ENCODE results near the gene INPP4B.

The INPP4B gene

GRCh38 chr4:142361981-142362380 is 484.1 kb downstream of the INPP4B start:
- TF ChIP-seq CTCF (IDR thresholded peaks at IDR 0.05; ENCODE audit: borderline replicate concordance, insufficient read depth, low read depth, low read length): no peak
- H3K4me3 ChIP-seq (ENCODE audit: low read depth, low read length): no peak overlapping the region

- TF ChIP-seq CTCF (IDR thresholded peaks at IDR 0.05; ENCODE audit: borderline replicate concordance, insufficient read depth, low read depth, low read length): no peak
- no peak overlapping the region for H3K4me3 ChIP-seq (ENCODE audit: low read depth, low read length)
Observed at GRCh38 chr4:142360657-142361056, 485.4 kb downstream of the INPP4B start.

- H3K4me3 ChIP-seq (ENCODE audit: low read depth, low read length): no peak overlapping the region
- no peak for TF ChIP-seq CTCF (IDR thresholded peaks at IDR 0.05; ENCODE audit: borderline replicate concordance, insufficient read depth, low read depth, low read length)
Observed at GRCh38 chr4:142358656-142359055, 487.4 kb downstream of the INPP4B start.

GRCh38 chr4:142356801-142357200 is 489.3 kb downstream of the INPP4B start:
- no peak for TF ChIP-seq CTCF (IDR thresholded peaks at IDR 0.05; ENCODE audit: borderline replicate concordance, insufficient read depth, low read depth, low read length)

GRCh38 chr4:142356118-142356759 is 489.9 kb downstream of the INPP4B start:
- TF ChIP-seq CTCF (IDR thresholded peaks at IDR 0.05; ENCODE audit: borderline replicate concordance, insufficient read depth, low read depth, low read length): no peak
- no peak overlapping the region for H3K4me3 ChIP-seq (ENCODE audit: low read depth, low read length)

More at GRCh38 chr4:142356801-142357200, 489.3 kb downstream of the INPP4B start:
- H3K4me3 ChIP-seq (ENCODE audit: low read depth, low read length): no peak overlapping the region

GRCh38 chr4:142355421-142355930 is 490.6 kb downstream of the INPP4B start:
- TF ChIP-seq CTCF (IDR thresholded peaks at IDR 0.05; ENCODE audit: borderline replicate concordance, insufficient read depth, low read depth, low read length): no peak
- no peak overlapping the region for H3K4me3 ChIP-seq (ENCODE audit: low read depth, low read length)

- TF ChIP-seq CTCF (IDR thresholded peaks at IDR 0.05; ENCODE audit: borderline replicate concordance, insufficient read depth, low read depth, low read length): no peak
- H3K4me3 ChIP-seq (ENCODE audit: low read depth, low read length): no peak overlapping the region
Observed at GRCh38 chr4:142354794-142355420, 491.2 kb downstream of the INPP4B start.

All from GM12875 (cell line).